SK-N-MC (cell line): ENCODE data around the gene PI4K2A.

Experiments used
- DNase-seq: peaks from one replicate; pipeline ENCODE4 v3.0.0-alpha.2; 2011; ENCODE audit warnings: low read depth, low spot score
- H3K27ac ChIP-seq: fragments of 200-600 bp; sonication (generic); 2 replicates; pipeline ENCODE4 v1.5.1; 2016; ENCODE audit warnings: mixed run types
- H3K36me3 ChIP-seq: fragments of 200-600 bp; sonication (generic); 2 replicates; pipeline ENCODE4 v1.6.1; 2017; ENCODE audit warnings: antibody characterized with exemption, low read length, mixed read lengths; ENCODE audit not compliant: insufficient read depth
- H3K4me3 ChIP-seq: fragments of 200-600 bp; sonication (generic); 2 replicates; pipeline ENCODE4 v1.5.1; 2016
- H3K9ac ChIP-seq: fragments of 200-600 bp; sonication (generic); 2 replicates; pipeline ENCODE4 v1.8.0; 2017; ENCODE audit warnings: mixed run types, mixed read lengths; ENCODE audit not compliant: insufficient read length
- H3K9me3 ChIP-seq: fragments of 200-600 bp; sonication (generic); 2 replicates; pipeline ENCODE4 v1.6.1; 2017; ENCODE audit warnings: low read depth, mild to moderate bottlenecking, antibody characterized with exemption, low read length, moderate library complexity, mixed read lengths
- EZH2 ChIP-seq: fragments of 200-600 bp; sonication (generic); IDR thresholded peaks from one replicate; pipeline ENCODE4 v1.6.1; 2017; ENCODE audit warnings: antibody characterized with exemption
- FOXP2 ChIP-seq: optimal IDR thresholded peaks from 2 replicates; pipeline ENCODE3; 2011; ENCODE audit warnings: mild to moderate bottlenecking, moderate library complexity; ENCODE audit not compliant: insufficient read depth; ENCODE audit errors: extremely low read length, control extremely low read depth
- POLR2AphosphoS5 ChIP-seq: IDR thresholded peaks from 2 replicates; pipeline ENCODE4 v1.6.1; 2012; ENCODE audit warnings: mild to moderate bottlenecking, low read depth, low read length, borderline replicate concordance

PI4K2A gene

DNA sequence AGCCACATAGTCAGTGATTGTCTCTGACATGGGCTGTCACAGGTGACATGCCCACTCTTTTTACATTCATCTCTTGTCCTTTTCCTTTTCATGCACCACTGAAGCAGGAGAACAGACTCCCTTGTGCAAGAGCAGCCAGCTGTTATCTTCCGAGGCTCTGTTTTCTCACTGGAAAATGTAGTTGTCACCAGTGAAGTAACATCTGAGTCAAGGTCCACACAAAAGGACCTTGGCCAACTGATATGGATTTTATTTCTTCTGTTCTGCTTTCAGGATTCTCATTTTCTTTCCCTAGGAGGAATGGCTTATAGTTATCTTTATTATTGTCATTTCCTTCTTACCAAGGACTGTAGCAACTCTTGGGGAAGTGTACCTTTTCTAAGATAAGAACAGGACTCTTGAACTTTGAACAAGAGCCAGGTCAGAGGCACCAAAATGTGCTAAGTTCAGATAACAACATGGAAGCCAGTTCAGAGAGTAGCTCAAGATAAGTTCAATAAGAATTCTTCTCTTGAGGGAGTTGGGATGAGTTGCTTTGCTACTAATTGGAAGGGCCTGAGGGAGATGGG is 23.9 kb downstream of the PI4K2A start:
- H3K4me3 ChIP-seq: no peak overlapping the region
- no peak overlapping the region for H3K9ac ChIP-seq
- no peaks in the 10 kb centered on the region; the same call in 1 of the 2 replicates for H3K36me3 ChIP-seq
- no peaks in the 10 kb centered on the region for H3K9me3 ChIP-seq
- no peak for TF ChIP-seq FOXP2
- TF ChIP-seq EZH2: no peak
- TF ChIP-seq POLR2AphosphoS5: no peak
- no peak overlapping the region for H3K27ac ChIP-seq
- DNase-seq: no peak

- no peaks in the 10 kb centered on the region for H3K9me3 ChIP-seq
Observed at GRCh38 chr10:97666992-97667391, 26.5 kb downstream of the PI4K2A start.

DNA sequence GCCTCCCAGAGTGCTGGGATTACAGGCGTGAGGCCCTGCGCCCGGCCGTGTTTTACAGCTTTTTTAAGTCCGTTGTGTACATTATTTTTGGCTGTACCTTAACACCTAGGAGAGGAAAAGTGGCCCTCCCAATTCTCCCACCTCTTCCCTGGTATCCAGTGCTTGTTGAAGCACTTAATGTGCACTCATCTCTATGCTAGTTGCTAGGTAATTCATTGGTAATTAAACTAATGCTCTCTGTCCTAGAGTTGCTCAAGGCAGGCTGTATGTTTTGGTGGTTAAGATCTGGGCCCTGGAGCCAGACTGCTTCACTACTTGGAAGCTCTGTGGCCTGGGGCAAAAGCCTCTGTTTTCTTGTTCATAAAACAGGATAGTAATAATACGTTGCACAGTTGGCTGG is 27.0 kb downstream of the PI4K2A start:
- DNase-seq: no peak
- no peaks in the 10 kb centered on the region; the same call in 1 of the 2 replicates for H3K36me3 ChIP-seq
- no peak for TF ChIP-seq EZH2
- TF ChIP-seq POLR2AphosphoS5: no peak
- TF ChIP-seq FOXP2: no peak
- H3K9me3 ChIP-seq: no peaks in the 10 kb centered on the region
- no peak overlapping the region for H3K27ac ChIP-seq
- H3K4me3 ChIP-seq: no peak overlapping the region
- no peak overlapping the region for H3K9ac ChIP-seq

More at GRCh38 chr10:97666992-97667391, 26.5 kb downstream of the PI4K2A start:
- Histone ChIP-seq H3K4me3 (no peak overlapping the region), H3K36me3 (no peaks in the 10 kb centered on the region; the same call in 1 of the 2 replicates), H3K9ac (no peak overlapping the region), H3K27ac (no peak overlapping the region)
- DNase-seq: no peak
- TF ChIP-seq FOXP2: no peak
- no peak for TF ChIP-seq EZH2
- TF ChIP-seq POLR2AphosphoS5: no peak

DNA sequence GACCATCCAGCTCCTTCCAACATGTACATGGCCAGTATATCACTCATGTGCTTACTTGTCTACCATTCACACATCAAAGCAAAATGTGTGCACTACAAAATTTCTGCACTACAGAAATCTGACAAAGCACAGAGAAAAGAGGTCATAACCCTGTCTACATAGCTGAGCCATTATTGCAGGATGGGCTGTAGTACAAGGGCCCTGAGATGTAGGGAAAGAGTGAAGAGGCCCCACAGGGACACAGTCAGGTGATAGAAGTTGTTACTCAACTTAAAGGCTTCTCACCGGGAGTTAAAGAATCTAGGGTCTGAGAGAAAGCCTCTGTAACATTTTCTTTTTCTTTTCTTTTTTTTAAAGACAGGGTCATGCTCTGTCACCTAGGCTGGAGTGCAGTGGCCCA is 29.1 kb downstream of the PI4K2A start:
- TF ChIP-seq FOXP2: no peak
- TF ChIP-seq POLR2AphosphoS5: no peak
- TF ChIP-seq EZH2: no peak
- Histone ChIP-seq H3K4me3 (no peak overlapping the region), H3K9me3 (no peaks in the 10 kb centered on the region), H3K36me3 (no peaks in the 10 kb centered on the region), H3K27ac (no peak overlapping the region), H3K9ac (no peak overlapping the region)
- DNase-seq: no peak

GRCh38 chr10:97673736-97674525 is 33.5 kb downstream of the PI4K2A start:
- Histone ChIP-seq H3K36me3 (no peaks in the 10 kb centered on the region), H3K9me3 (no peaks in the 10 kb centered on the region), H3K4me3 (no peak overlapping the region), H3K27ac (no peak overlapping the region), H3K9ac (no peak overlapping the region)
- no peak for DNase-seq
- TF ChIP-seq EZH2 (no peak), FOXP2 (no peak), POLR2AphosphoS5 (no peak)

DNA sequence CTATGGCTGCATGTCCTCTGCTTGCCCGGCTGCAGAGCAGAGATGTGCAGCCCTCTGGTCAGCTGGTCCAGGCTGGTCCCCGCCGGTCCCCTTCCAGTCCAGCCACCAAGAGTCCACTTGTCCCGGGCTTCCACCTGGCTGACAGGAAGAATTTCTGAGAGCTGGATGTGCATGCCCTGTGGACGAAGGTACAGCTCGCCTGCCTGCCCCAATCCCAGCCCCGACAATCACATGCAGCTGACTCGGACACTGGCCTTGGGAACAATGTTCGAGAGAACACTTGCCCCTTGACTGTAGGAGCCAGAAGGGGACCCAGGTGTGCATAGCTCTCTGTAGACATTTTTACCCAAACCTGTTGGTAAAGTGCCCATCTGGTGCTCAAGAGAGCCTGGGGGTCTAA is 34.8 kb downstream of the PI4K2A start:
- no peak overlapping the region for H3K27ac ChIP-seq
- no peak for DNase-seq
- no peaks in the 10 kb centered on the region for H3K36me3 ChIP-seq
- H3K9me3 ChIP-seq: no peaks in the 10 kb centered on the region
- TF ChIP-seq FOXP2: no peak
- TF ChIP-seq EZH2: no peak
- TF ChIP-seq POLR2AphosphoS5: no peak
- H3K9ac ChIP-seq: no peak overlapping the region
- no peak overlapping the region for H3K4me3 ChIP-seq

DNA sequence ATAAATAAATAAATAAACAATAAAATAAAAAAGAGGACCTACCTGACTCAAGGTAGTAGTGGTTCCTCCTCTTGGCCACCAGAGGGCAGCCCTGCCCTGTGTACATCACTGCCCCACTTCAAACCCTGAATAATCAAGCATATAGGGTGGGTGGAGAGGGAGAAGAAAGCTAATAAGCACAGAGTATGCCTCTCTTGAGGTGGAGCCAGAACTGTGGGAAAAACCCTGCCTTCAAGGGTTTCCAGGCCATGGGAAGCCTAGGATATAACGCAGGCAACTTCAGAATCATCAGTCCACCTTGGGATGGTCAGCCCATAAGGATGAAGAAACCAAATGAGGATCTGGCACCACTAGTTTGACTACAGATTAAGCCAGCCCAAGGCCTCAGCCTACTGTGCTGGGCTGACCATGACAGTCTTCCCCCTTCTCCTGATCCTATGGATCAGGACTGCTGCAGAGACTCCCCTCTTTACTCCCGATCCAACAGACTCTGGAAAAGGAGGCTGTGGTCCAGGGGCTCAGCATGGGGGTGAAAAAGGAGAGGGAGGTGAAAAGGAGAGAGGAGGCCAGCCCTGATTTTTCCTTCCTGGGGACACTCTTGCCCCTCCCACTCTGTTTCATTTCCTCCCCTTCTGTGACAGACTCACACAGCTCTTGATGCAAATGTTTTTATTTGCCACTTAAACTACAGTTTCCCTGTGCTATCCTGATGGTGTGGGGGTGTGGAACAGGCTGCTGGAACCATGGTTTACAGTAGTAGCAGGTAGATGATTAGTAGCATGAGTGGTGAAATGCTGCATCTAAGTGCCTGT is 36.5 kb downstream of the PI4K2A start:
- H3K36me3 ChIP-seq: no peaks in the 10 kb centered on the region
- H3K27ac ChIP-seq: no peak overlapping the region
- no peak for DNase-seq
- TF ChIP-seq FOXP2 (no peak), POLR2AphosphoS5 (no peak), EZH2 (no peak)
- H3K9me3 ChIP-seq: no peaks in the 10 kb centered on the region
- H3K4me3 ChIP-seq: no peak overlapping the region
- H3K9ac ChIP-seq: no peak overlapping the region

DNA sequence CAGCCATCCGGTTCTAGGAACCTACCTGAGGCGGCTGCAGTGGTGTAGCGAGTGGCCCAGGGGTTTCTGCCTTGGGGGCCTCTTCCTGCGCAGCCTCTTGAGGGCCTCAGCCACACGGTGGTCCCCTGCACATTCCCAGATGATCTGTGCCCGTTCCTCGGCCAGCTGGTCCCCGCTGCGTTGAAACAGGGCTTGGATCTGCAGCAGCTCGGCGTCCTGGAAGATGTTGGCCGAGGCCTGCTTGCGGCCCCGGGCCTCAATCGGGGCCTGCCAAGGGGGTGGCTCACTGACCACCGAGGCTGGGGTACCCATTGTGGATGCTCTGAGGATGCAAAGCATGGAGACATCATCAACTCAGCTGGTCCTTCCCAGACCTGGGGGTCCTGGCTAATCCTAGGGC is 39.1 kb downstream of the PI4K2A start:
- no peak for DNase-seq
- Histone ChIP-seq H3K9me3 (no peaks in the 10 kb centered on the region), H3K36me3 (no peaks in the 10 kb centered on the region), H3K9ac (no peak overlapping the region), H3K4me3 (no peak overlapping the region), H3K27ac (no peak overlapping the region)
- TF ChIP-seq EZH2: no peak
- no peak for TF ChIP-seq POLR2AphosphoS5
- TF ChIP-seq FOXP2: no peak
